Measurements from ENCODE around the gene GRXCR2.

GRXCR2 gene

GRCh38 chr5:145834917-145835847 is 37.6 kb downstream of the GRXCR2 start, which contains the start of gene PRELID2 (continued):
- TF ChIP-seq ZNF138 (tag by site-specific recombination; IDR thresholded peaks at IDR 0.05; ENCODE audit: borderline replicate concordance), result no peak
- no peak for TF ChIP-seq TSHZ1 (tag by site-specific recombination; IDR thresholded peaks at IDR 0.05; ENCODE audit: borderline replicate concordance)
- TF ChIP-seq ZNF26 (tag by site-specific recombination; IDR thresholded peaks at IDR 0.05), result no peak
- no peak for TF ChIP-seq ZNF510 (tag by site-specific recombination; IDR thresholded peaks at IDR 0.05; ENCODE audit: insufficient replicate concordance)
- TF ChIP-seq PRDM10 (tag by site-specific recombination; IDR thresholded peaks at IDR 0.05), result peak; percentile 53; the same call in 1 of the 2 replicates
- no peak for TF ChIP-seq ZNF626 (tag by site-specific recombination; IDR thresholded peaks at IDR 0.05)
- no peak for TF ChIP-seq ZNF549 (tag by site-specific recombination; IDR thresholded peaks at IDR 0.05)
- peak; percentile 72 for TF ChIP-seq ZNF335 (tag by site-specific recombination; conservative IDR thresholded peaks at IDR 0.05)
- TF ChIP-seq ZNF707 (tag by site-specific recombination; IDR thresholded peaks at IDR 0.05), result no peak
- 0 out of 2 replicates have a peak, but pooled peaks have one; percentile 8 for TF ChIP-seq ZNF423 (tag by site-specific recombination; IDR thresholded peaks at IDR 0.05)
- no peak for TF ChIP-seq ZNF544 (tag by site-specific recombination; IDR thresholded peaks at IDR 0.05)
- no peak for TF ChIP-seq ZNF280D (tag by site-specific recombination; IDR thresholded peaks at IDR 0.05)
- TF ChIP-seq ZNF768 (tag by site-specific recombination; IDR thresholded peaks at IDR 0.05), result no peak
- no peak for TF ChIP-seq ZNF837 (tag by site-specific recombination; IDR thresholded peaks at IDR 0.05)
- TF ChIP-seq ZNF146 (tag by site-specific recombination; IDR thresholded peaks at IDR 0.05), result no peak
- peak; percentile 100 for TF ChIP-seq ZBTB20 (tag by site-specific recombination; IDR thresholded peaks at IDR 0.05)
- TF ChIP-seq ZFHX2 (tag by site-specific recombination; conservative IDR thresholded peaks at IDR 0.05), result peak; percentile 93
- peak; percentile 100 for TF ChIP-seq ZBTB6 (tag by site-specific recombination; IDR thresholded peaks at IDR 0.05)
- 0 out of 2 replicates have a peak, but pooled peaks have one; percentile 22 for TF ChIP-seq INSM2 (tag by site-specific recombination; IDR thresholded peaks at IDR 0.05)
- TF ChIP-seq ZNF645 (tag by site-specific recombination; IDR thresholded peaks at IDR 0.05), result no peak
- TF ChIP-seq EGR2 (tag by site-specific recombination; IDR thresholded peaks at IDR 0.05; ENCODE audit: low read depth), result peak; percentile 86

Data from HEK293 (cell line).